SU-DHL-6 (cell line): ENCODE data around the gene CLMP.

Experiments used
- H2AFZ ChIP-seq: fragments of 200-600 bp; sonication (generic); 2 replicates; pipeline ENCODE4 v1.6.1; 2014; ENCODE audit warnings: low read depth, mild to moderate bottlenecking, moderate library complexity, mixed read lengths, antibody characterized with exemption, low read length; ENCODE audit not compliant: severe bottlenecking
- H3F3A ChIP-seq: fragments of 200-600 bp; shearing (Covaris generic); 2 replicates; pipeline ENCODE4 v1.6.0; 2016; ENCODE audit warnings: antibody characterized with exemption, mild to moderate bottlenecking; ENCODE audit not compliant: insufficient read depth
- H3K27ac ChIP-seq: fragments of 200-600 bp; sonication (generic); 2 replicates; pipeline ENCODE4 v1.5.1; 2016; ENCODE audit warnings: low read depth, mild to moderate bottlenecking, low read length, moderate library complexity, mixed read lengths
- H3K27me3 ChIP-seq: fragments of 200-600 bp; sonication (generic), shearing (Covaris generic); 2 replicates; pipeline ENCODE4 v1.6.0; 2014; ENCODE audit warnings: mild to moderate bottlenecking, low read length
- H3K36me3 ChIP-seq: fragments of 200-600 bp; sonication (generic); 2 replicates; pipeline ENCODE4 v1.6.1; 2014; ENCODE audit warnings: mild to moderate bottlenecking, low read length, mixed read lengths
- H3K4me2 ChIP-seq: fragments of 300-600, 200-600 bp; shearing (Covaris generic), sonication (generic); 2 replicates; pipeline ENCODE4 v1.6.0; 2014; ENCODE audit warnings: low read length, low read depth, mild to moderate bottlenecking; ENCODE audit not compliant: poor library complexity, severe bottlenecking
- H3K4me3 ChIP-seq: fragments of 200-600 bp; sonication (generic); 2 replicates; pipeline ENCODE4 v1.5.1; 2014; ENCODE audit warnings: antibody characterized with exemption, low read length, mild to moderate bottlenecking, mixed read lengths; ENCODE audit not compliant: insufficient read depth, poor library complexity, severe bottlenecking
- H3K79me2 ChIP-seq: fragments of 200-600 bp; sonication (generic); 2 replicates; pipeline ENCODE4 v1.6.1; 2014; ENCODE audit warnings: mild to moderate bottlenecking, low read length, moderate library complexity; ENCODE audit not compliant: insufficient read depth
- H3K9ac ChIP-seq: fragments of 200-600 bp; sonication (generic); 2 replicates; pipeline ENCODE4 v1.7.0; 2014; ENCODE audit warnings: mild to moderate bottlenecking, low read length
- H3K9me2 ChIP-seq: fragments of 200-600 bp; sonication (generic); replicated peaks from 2 replicates; pipeline ENCODE4 v1.6.1; 2014; ENCODE audit warnings: low read length; ENCODE audit not compliant: insufficient read depth
- H3K9me3 ChIP-seq: fragments of 200-600 bp; sonication (generic); 2 replicates; pipeline ENCODE4 v1.6.1; 2014; ENCODE audit warnings: low read length, mixed read lengths; ENCODE audit not compliant: insufficient read depth
- H4K20me1 ChIP-seq: fragments of 200-600 bp; sonication (generic); 2 replicates; pipeline ENCODE4 v1.6.1; 2014; ENCODE audit warnings: low read depth, mild to moderate bottlenecking, antibody characterized with exemption, low read length, moderate library complexity, mixed read lengths
- EZH2phosphoT487 ChIP-seq: fragments of 200-600 bp; sonication (generic), shearing (Covaris generic); conservative IDR thresholded peaks from 2 replicates; pipeline ENCODE4 v1.6.1; 2018; ENCODE audit warnings: mild to moderate bottlenecking, antibody characterized with exemption, low read length, moderate library complexity, mixed read lengths
- TF ChIP-seq, protein P1 (sequence below): fragments of 200-600 bp; sonication (generic); IDR thresholded peaks from one replicate; pipeline ENCODE4 v1.5.1; 2017; ENCODE audit warnings: antibody characterized with exemption, mild to moderate bottlenecking, low read length, moderate library complexity; ENCODE audit not compliant: insufficient read depth, poor library complexity, severe bottlenecking

CLMP gene

DNA sequence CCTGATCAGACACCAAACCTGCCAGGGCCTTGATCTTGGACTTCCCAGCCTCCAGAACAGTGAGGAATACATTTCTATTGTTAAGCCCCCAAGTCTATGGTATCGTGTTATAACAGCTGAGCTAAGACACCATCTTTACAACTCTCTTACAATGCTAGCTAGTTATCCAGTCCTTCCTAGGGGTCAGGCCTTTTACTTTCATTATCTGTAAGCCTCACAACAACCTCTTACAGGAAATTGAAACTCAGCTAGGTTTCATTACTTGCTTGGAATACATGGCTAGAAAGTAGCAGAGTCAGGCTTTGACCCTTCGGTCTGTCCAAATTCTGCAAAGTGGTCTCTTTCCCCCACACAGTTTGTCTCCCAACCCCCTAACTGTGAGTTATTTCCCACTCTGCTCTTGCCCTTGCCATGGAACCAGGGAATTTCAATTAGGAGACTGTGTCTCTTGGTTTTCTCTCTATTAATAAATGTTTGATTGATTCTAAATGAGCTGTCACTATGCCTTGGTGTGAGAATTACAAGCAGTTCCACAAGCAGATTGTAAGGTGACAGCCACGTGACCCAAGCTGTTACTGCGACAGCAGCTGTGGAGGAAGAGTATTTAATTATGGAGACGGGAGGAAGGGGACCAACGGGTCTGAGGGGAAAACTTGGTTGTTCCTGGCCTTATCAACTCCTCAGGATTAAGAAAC lies 38.4 kb upstream of the CLMP start:
- H4K20me1 ChIP-seq: no peaks in the 10 kb centered on the region
- H3K36me3 ChIP-seq: no peaks in the 10 kb centered on the region
- no peak overlapping the region for H3K4me3 ChIP-seq
- H2AFZ ChIP-seq: no peak overlapping the region
- no peaks in the 10 kb centered on the region for H3K27me3 ChIP-seq
- H3K79me2 ChIP-seq: no peaks in the 10 kb centered on the region
- H3F3A ChIP-seq: no peaks in the 10 kb centered on the region
- no peak overlapping the region for H3K9ac ChIP-seq
- H3K9me3 ChIP-seq: no peaks in the 10 kb centered on the region
- no peak overlapping the region for H3K4me2 ChIP-seq
- no peak for TF ChIP-seq EZH2phosphoT487
- TF ChIP-seq, protein P1, sequence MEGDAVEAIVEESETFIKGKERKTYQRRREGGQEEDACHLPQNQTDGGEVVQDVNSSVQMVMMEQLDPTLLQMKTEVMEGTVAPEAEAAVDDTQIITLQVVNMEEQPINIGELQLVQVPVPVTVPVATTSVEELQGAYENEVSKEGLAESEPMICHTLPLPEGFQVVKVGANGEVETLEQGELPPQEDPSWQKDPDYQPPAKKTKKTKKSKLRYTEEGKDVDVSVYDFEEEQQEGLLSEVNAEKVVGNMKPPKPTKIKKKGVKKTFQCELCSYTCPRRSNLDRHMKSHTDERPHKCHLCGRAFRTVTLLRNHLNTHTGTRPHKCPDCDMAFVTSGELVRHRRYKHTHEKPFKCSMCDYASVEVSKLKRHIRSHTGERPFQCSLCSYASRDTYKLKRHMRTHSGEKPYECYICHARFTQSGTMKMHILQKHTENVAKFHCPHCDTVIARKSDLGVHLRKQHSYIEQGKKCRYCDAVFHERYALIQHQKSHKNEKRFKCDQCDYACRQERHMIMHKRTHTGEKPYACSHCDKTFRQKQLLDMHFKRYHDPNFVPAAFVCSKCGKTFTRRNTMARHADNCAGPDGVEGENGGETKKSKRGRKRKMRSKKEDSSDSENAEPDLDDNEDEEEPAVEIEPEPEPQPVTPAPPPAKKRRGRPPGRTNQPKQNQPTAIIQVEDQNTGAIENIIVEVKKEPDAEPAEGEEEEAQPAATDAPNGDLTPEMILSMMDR: no peak
- H3K9me2 ChIP-seq: no peaks in the 10 kb centered on the region
- H3K27ac ChIP-seq: no peak overlapping the region

DNA sequence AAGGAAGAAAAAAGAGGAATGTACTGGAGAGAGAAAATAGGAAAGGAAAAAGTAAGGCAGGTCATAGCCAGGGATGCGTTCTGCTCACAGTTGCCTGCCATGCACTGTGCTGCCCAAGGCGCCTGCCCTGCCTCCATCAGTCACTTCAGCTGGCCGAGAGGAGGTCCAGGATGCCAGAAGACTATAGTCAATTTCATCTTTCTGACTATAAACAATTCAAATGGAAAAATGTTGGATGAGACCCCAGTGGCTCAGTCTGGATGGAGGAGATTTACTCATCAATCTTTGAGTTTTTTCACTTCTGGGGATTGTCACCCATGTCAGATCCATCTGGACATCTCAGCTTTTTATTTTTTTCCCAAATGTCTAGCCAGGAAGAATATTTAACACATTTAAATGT lies 36.7 kb upstream of the CLMP start:
- H3K27ac ChIP-seq: no peak overlapping the region
- H2AFZ ChIP-seq: no peak overlapping the region
- no peaks in the 10 kb centered on the region for H3K9me2 ChIP-seq
- no peaks in the 10 kb centered on the region for H3K36me3 ChIP-seq
- no peak for TF ChIP-seq EZH2phosphoT487
- TF ChIP-seq, protein P1: no peak
- H3K4me3 ChIP-seq: no peak overlapping the region
- no peak overlapping the region for H3K9ac ChIP-seq
- no peaks in the 10 kb centered on the region for H4K20me1 ChIP-seq
- no peaks in the 10 kb centered on the region for H3K79me2 ChIP-seq
- H3K9me3 ChIP-seq: no peaks in the 10 kb centered on the region
- H3F3A ChIP-seq: no peaks in the 10 kb centered on the region
- no peak overlapping the region for H3K4me2 ChIP-seq
- H3K27me3 ChIP-seq: no peaks in the 10 kb centered on the region

DNA sequence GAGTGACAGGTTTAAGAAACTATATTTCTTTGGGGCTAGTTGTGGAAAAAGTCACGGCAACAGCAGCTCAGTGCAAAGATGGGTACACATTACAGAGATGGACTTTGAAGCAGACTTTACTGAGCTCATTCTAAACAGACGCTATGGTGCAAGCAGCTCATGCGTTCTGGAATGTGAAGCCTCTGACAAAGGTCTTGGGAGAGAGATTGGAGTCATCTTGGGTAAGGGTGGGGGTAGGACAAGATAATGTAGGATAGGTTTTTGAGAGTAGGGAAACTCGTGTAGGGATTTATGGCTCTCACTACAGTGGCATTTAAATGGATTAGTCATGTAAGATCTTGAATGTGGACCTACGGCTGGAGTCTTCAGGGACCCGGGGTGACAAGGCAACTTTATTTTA lies 36.2 kb upstream of the CLMP start:
- Histone ChIP-seq H3F3A (no peaks in the 10 kb centered on the region), H3K36me3 (no peaks in the 10 kb centered on the region), H3K9ac (no peak overlapping the region), H3K9me3 (no peaks in the 10 kb centered on the region), H3K27ac (no peak overlapping the region), H3K79me2 (no peaks in the 10 kb centered on the region), H3K4me2 (no peak overlapping the region), H3K9me2 (no peaks in the 10 kb centered on the region), H4K20me1 (no peaks in the 10 kb centered on the region), H3K4me3 (no peak overlapping the region), H3K27me3 (no peaks in the 10 kb centered on the region), H2AFZ (no peak overlapping the region)
- TF ChIP-seq EZH2phosphoT487: no peak
- TF ChIP-seq, protein P1: no peak
